Ovary (tissue), 9 donors: ENCODE measurements around the gene ADGRE3. TPM values are rescaled to one million over a fixed set of nuclear protein-coding genes. Genes with fewer than 3 reads are reported as not detected.

Experiments used
- DNase-seq, 5 donors: peaks; one replicate each; pipeline ENCODE4 v3.0.0-alpha.2; 2019 to 2020
- H3K27ac ChIP-seq, 2 donors: fragments of 200-600 bp; one replicate each; pipeline versions ENCODE4 v1.5.1 to v1.8.0; 2019 to 2022
- H3K27me3 ChIP-seq: fragments of 200-600 bp; one replicate; pipeline ENCODE4 v1.8.0; 2022
- H3K36me3 ChIP-seq: fragments of 200-600 bp; sonication (generic); one replicate; pipeline ENCODE4 v1.5.1; 2019
- H3K4me1 ChIP-seq: one replicate; pipeline ENCODE4 v1.8.1; 2013; ENCODE audit warnings: mild to moderate bottlenecking, moderate library complexity; ENCODE audit not compliant: insufficient read depth
- H3K4me3 ChIP-seq: fragments of 200-600 bp; sonication (generic); one replicate; pipeline ENCODE4 v1.5.1; 2017
- H3K9me3 ChIP-seq, 2 donors: fragments of 200-600 bp in 1 of 2; sonication (generic) in 1 of 2; one replicate each; pipeline versions ENCODE4 v1.5.1 to v1.8.1; 2013 to 2019; ENCODE audit warnings: mild to moderate bottlenecking in 1 of 2, moderate library complexity in 1 of 2
- CTCF ChIP-seq, 3 donors: fragments of 450-650 bp in 2 of 3; fragments of 200-600 bp in 1 of 3; IDR thresholded peaks; one replicate each; pipeline versions ENCODE4 v1.5.1 to v1.8.0; 2016 to 2022; ENCODE audit warnings: antibody characterized with exemption in 3 of 3, mild to moderate bottlenecking in 1 of 3
- EP300 ChIP-seq: sonication (generic); formaldehyde crosslinking; IDR thresholded peaks from one replicate; pipeline ENCODE4 v1.6.1; 2017; ENCODE audit warnings: antibody characterized with exemption
- POLR2A ChIP-seq: fragments of 450-650 bp; IDR thresholded peaks from one replicate; pipeline ENCODE4 v1.6.1; 2017; ENCODE audit warnings: antibody characterized with exemption, mild to moderate bottlenecking, moderate library complexity
- WGBS, 3 donors: extraction: QIAGEN DNeasy Blood & Tissue Kit in 1 of 3; methylation state at CpG; one replicate each; pipeline versions ENCODE4 v1.1.5 to v1.1.7; 2013 to 2017; 5-methylcytosine and 5-hydroxymethylcytosine counted together
- intact Hi-C, 4 donors: fragments of 100-400 bp; cut with DNase I; formaldehyde crosslinking; loops; one replicate each; pipeline versions ENCODE4 v1.11.0 to v1.15.1; 2022 to 2023
- polyA plus RNA-seq, 2 donors: library from polyadenylated mRNA; stranded (reverse); fragments of 200-250 nt in 1 of 2; fragments of 350-450 nt in 1 of 2; fragmentation: Illumina TruSeq in 1 of 2; extraction: RNeasy Lipid Tissue Mini Kit (QIAGEN cat#74804) in 1 of 2; gene quantifications; one replicate each; pipeline ENCODE4 v1.2.3, GENCODE V29; 2013 to 2014
- total RNA-seq, 7 donors: library from RNA; depleted of rRNA in 2 of 7; stranded (reverse); fragments of >200 nt in 2 of 7; fragmentation: NEBNext Ultra II Directional in 3 of 7; extraction: Animal tissue kit (Norgen Biotek cat#: 25700) in 3 of 7; gene quantifications; one replicate each; pipeline versions ENCODE4 v1.1.0 to v1.2.4, GENCODE V29; 2016 to 2023
- donor health status: DM: no; HTN: no; CAD: no; lungs with moderate emphysema.
- donor health status: DM: no; HTN: no; CAD: no.
- donor health status: Bipolar disorder and iron deficiency.
- donor health status: DM: yes; HTN: yes; CAD: no.
- donor health status: DM: no; HTN: no; CAD: no.
- donor health status: DM: yes; HTN: yes; CAD: no.

ADGRE3 gene
- total and polyA plus RNA-seq, 9 donors: 0.13 to 0.43 (median 0.15) TPM; not detected in 6

DNA sequence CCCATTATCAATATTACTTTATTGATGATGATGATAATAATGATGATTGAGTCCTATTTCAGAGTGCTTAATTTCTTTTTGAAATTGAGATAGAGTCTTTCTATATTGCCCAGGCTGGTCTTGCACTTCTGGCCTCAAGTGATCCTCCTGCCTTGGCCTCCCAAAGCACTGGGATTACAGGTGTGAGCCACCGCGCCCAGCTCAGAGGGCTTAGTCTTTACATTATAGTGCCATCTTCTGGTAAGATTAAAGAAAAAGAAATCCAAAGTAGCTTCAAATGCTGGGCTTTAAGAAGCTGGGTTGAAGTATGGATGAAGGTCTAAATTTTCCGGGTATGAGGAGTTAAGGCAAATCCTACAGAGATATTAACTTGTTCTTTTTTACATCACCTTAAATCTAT lies 11.8 kb upstream of the ADGRE3 start:
- TF ChIP-seq POLR2A (no peak), CTCF (IDR thresholded peaks at IDR 0.05) (no peak), EP300 (no peak)
- intact Hi-C loops: no loop called here
- 30 to 49% (median 41%) methylated on average over 3 of the region's 3 CpGs for WGBS, 3 donors

GRCh38 chr19:14683439-14683838 lies 8.8 kb upstream of the ADGRE3 start:
- no peak for DNase-seq
- H3K36me3 ChIP-seq: no peaks in the 10 kb centered on the region
- H3K9me3 ChIP-seq: no peaks in the 10 kb centered on the region
- no peaks in the 10 kb centered on the region for H3K27me3 ChIP-seq
- no peak overlapping the region for H3K4me3 ChIP-seq
- H3K27ac ChIP-seq: no peak overlapping the region
- H3K4me1 ChIP-seq: no peaks in the 10 kb centered on the region
- TF ChIP-seq EP300: no peak
- no peak for TF ChIP-seq POLR2A
- no peak for TF ChIP-seq CTCF (IDR thresholded peaks at IDR 0.05)
- 38 to 48% (median 41%) methylated on average over 3 of the region's 3 CpGs for WGBS, 3 donors
- intact Hi-C loops: no loop called here

More for the DNA sequence above, 11.8 kb upstream of the ADGRE3 start:
- H3K27me3 ChIP-seq: no peaks in the 10 kb centered on the region
- H3K4me3 ChIP-seq: no peak overlapping the region
- no peaks in the 10 kb centered on the region for H3K36me3 ChIP-seq
- DNase-seq: no peak
- no peak overlapping the region for H3K27ac ChIP-seq
- no peaks in the 10 kb centered on the region for H3K4me1 ChIP-seq
- H3K9me3 ChIP-seq: no peaks in the 10 kb centered on the region

GRCh38 chr19:14682084-14682483 lies 7.4 kb upstream of the ADGRE3 start:
- H3K27me3 ChIP-seq: no peaks in the 10 kb centered on the region
- no peak overlapping the region for H3K4me3 ChIP-seq
- no peaks in the 10 kb centered on the region for H3K4me1 ChIP-seq
- no peak for DNase-seq
- H3K9me3 ChIP-seq: no peaks in the 10 kb centered on the region
- H3K36me3 ChIP-seq: no peaks in the 10 kb centered on the region
- intact Hi-C loops: no loop called here
- no peak for TF ChIP-seq EP300
- no peak for TF ChIP-seq CTCF (IDR thresholded peaks at IDR 0.05)
- TF ChIP-seq POLR2A: no peak
- no peak overlapping the region for H3K27ac ChIP-seq
- 84 to 90% (median 84%) methylated on average over 2 of the region's 2 CpGs for WGBS, 3 donors

GRCh38 chr19:14678199-14678598 lies 3.6 kb upstream of the ADGRE3 start:
- no peaks in the 10 kb centered on the region for H3K4me1 ChIP-seq
- intact Hi-C loops: no loop called here
- 78 to 85% (median 80%) methylated on average over 9 of the region's 9 CpGs for WGBS, 3 donors
- no peaks in the 10 kb centered on the region for H3K27me3 ChIP-seq
- H3K36me3 ChIP-seq: no peaks in the 10 kb centered on the region
- H3K27ac ChIP-seq: no peak overlapping the region
- DNase-seq: no peak
- H3K4me3 ChIP-seq: no peak overlapping the region
- no peak for TF ChIP-seq EP300
- TF ChIP-seq CTCF (IDR thresholded peaks at IDR 0.05): no peak
- H3K9me3 ChIP-seq: no peaks in the 10 kb centered on the region

- no peak overlapping the region for H3K27ac ChIP-seq
- H3K4me3 ChIP-seq: no peak overlapping the region
- H3K9me3 ChIP-seq: no peaks in the 10 kb centered on the region
- H3K36me3 ChIP-seq: no peaks in the 10 kb centered on the region
- no peak for TF ChIP-seq POLR2A
- TF ChIP-seq EP300: no peak
- no peak for TF ChIP-seq CTCF (IDR thresholded peaks at IDR 0.05)
- intact Hi-C loops: no loop called here
- H3K4me1 ChIP-seq: no peaks in the 10 kb centered on the region
- H3K27me3 ChIP-seq: no peaks in the 10 kb centered on the region
- no peak for DNase-seq
- 87 to 88% (median 87%) methylated on average over 6 of the region's 6 CpGs for WGBS, 3 donors
These were observed 2.8 kb upstream of the ADGRE3 start for GRCh38 chr19:14677464-14677863.
